Endodermal cell (in vitro differentiated cells): ENCODE data around the gene AKAP6. TPM values are rescaled to one million over a fixed set of nuclear protein-coding genes. Genes with fewer than 3 reads are reported as not detected.

Experiments
- DNase-seq: peaks from one replicate; pipeline ENCODE4 v3.0.0-alpha.2; 2017
- H3K27ac ChIP-seq: 2 replicates; pipeline ENCODE4 v1.5.1; 2013; ENCODE audit warnings: mild to moderate bottlenecking, low read depth, low read length, moderate library complexity
- H3K27me3 ChIP-seq: 2 replicates; pipeline ENCODE4 v1.6.1; 2013; ENCODE audit warnings: mild to moderate bottlenecking, low read length, moderate library complexity; ENCODE audit not compliant: insufficient read depth, control insufficient read depth, poor library complexity, severe bottlenecking
- H3K36me3 ChIP-seq: 2 replicates; pipeline ENCODE4 v1.7.0; 2013; ENCODE audit warnings: mild to moderate bottlenecking, low read length, moderate library complexity; ENCODE audit not compliant: control insufficient read depth, insufficient read depth
- H3K4me1 ChIP-seq: one replicate; pipeline ENCODE4 v1.7.0; 2013; ENCODE audit warnings: low read length; ENCODE audit not compliant: control insufficient read depth, insufficient read depth
- H3K4me3 ChIP-seq: 2 replicates; pipeline ENCODE4 v1.5.1; 2013; ENCODE audit warnings: mild to moderate bottlenecking, low read length, moderate library complexity
- H3K9ac ChIP-seq: 2 replicates; pipeline ENCODE4 v1.6.1; 2013; ENCODE audit warnings: mild to moderate bottlenecking, low read length, moderate library complexity; ENCODE audit not compliant: poor library complexity, severe bottlenecking; ENCODE audit errors: extremely low read depth
- H3K9me3 ChIP-seq: 2 replicates; pipeline ENCODE4 v1.6.1; 2013; ENCODE audit warnings: mild to moderate bottlenecking, low read length, moderate library complexity; ENCODE audit not compliant: control insufficient read depth
- H3K27ac Mint-ChIP-seq: 2 replicates; pipeline ENCODE4 v1.8.0; 2020; ENCODE audit warnings: mixed read lengths
- H3K27me3 Mint-ChIP-seq: 2 replicates; pipeline ENCODE4 v1.8.0; 2021; ENCODE audit warnings: mild to moderate bottlenecking, mixed read lengths; ENCODE audit not compliant: insufficient read depth
- H3K36me3 Mint-ChIP-seq: 2 replicates; pipeline ENCODE4 v1.8.0; 2020; ENCODE audit warnings: low read depth, mixed read lengths
- H3K4me1 Mint-ChIP-seq: 2 replicates; pipeline ENCODE4 v1.8.0; 2020; ENCODE audit warnings: mixed read lengths
- H3K4me3 Mint-ChIP-seq: 2 replicates; pipeline ENCODE4 v1.8.0; 2020; ENCODE audit warnings: mild to moderate bottlenecking, moderate library complexity, mixed read lengths
- H3K9me3 Mint-ChIP-seq: 2 replicates; pipeline ENCODE4 v1.8.0; 2020; ENCODE audit warnings: mild to moderate bottlenecking, mixed read lengths
- CTCF ChIP-seq: fragments of 200-600 bp; sonication (generic); conservative IDR thresholded peaks from 2 replicates; pipeline ENCODE4 v1.5.0; 2021; ENCODE audit warnings: antibody characterized with exemption, mild to moderate bottlenecking
- WGBS, 2 experiments: methylation state at CpG; one replicate each; pipeline versions ENCODE4 v1.1.5 to v1.1.7; 2013; ENCODE audit warnings: missing lambda C conversion rate in 2 of 2, mixed read lengths in 1 of 2; ENCODE audit not compliant: insufficient coverage in 1 of 2, insufficient read length in 1 of 2; 5-methylcytosine and 5-hydroxymethylcytosine counted together
- total RNA-seq, 2 donors: library from RNA; stranded (reverse); fragmentation: NEBNext Ultra II Directional in 1 of 2; extraction: Animal tissue kit (Norgen Biotek cat#: 25700) in 1 of 2; gene quantifications; 2 replicates in 1 of 2; 3 replicates in 1 of 2; pipeline ENCODE4 v1.2.1, GENCODE V29; 2021

AKAP6 gene
- total RNA-seq, 2 donors from 2014 or later, result 4.3 to 5.0 TPM

GRCh38 chr14:32524609-32525375 is 195.7 kb downstream of the AKAP6 start:
- no peaks in the 10 kb centered on the region for H3K9me3 ChIP-seq
- no peak overlapping the region for H3K4me3 ChIP-seq
- no peak for TF ChIP-seq CTCF
- Mint-ChIP-seq H3K36me3 (no peaks in the 10 kb centered on the region), H3K27me3 (peaks cover 1% of the 10 kb centered on the region), H3K9me3 (peaks cover 4% of the 10 kb centered on the region), H3K4me3 (no peak overlapping the region), H3K4me1 (no peaks in the 10 kb centered on the region), H3K27ac (no peak overlapping the region)
- no peak overlapping the region for H3K27ac ChIP-seq
- H3K9ac ChIP-seq, result no peak overlapping the region
- H3K27me3 ChIP-seq, result no peaks in the 10 kb centered on the region
- H3K4me1 ChIP-seq, result no peaks in the 10 kb centered on the region
- no peak for DNase-seq
- WGBS, 2 experiments, result 91 to 94% methylated on average over 2 to 3 of the region's 3 CpGs
- no peaks in the 10 kb centered on the region for H3K36me3 ChIP-seq

GRCh38 chr14:32525591-32525990 is 196.5 kb downstream of the AKAP6 start:
- whole genome bisulfite sequencing, 2 experiments, result 83% methylated on average over 2 of the region's 2 CpGs; no CpG with 5 or more reads in 1 of the 2 experiments
- Mint-ChIP-seq H3K27ac (no peak overlapping the region), H3K36me3 (no peaks in the 10 kb centered on the region)

GRCh38 chr14:32530800-32531199 is 201.7 kb downstream of the AKAP6 start:
- no peaks in the 10 kb centered on the region for H3K36me3 ChIP-seq
- H3K9me3 ChIP-seq, result no peaks in the 10 kb centered on the region
- no peak overlapping the region for H3K4me3 Mint-ChIP-seq
- no peak overlapping the region for H3K4me3 ChIP-seq
- H3K27me3 Mint-ChIP-seq, result peaks cover 1% of the 10 kb centered on the region
- H3K27me3 ChIP-seq, result no peaks in the 10 kb centered on the region
- no peaks in the 10 kb centered on the region for H3K36me3 Mint-ChIP-seq
- no peak overlapping the region for H3K27ac Mint-ChIP-seq
- H3K27ac ChIP-seq, result no peak overlapping the region
- H3K4me1 ChIP-seq, result no peaks in the 10 kb centered on the region
- 75 to 80% methylated on average over 1 of the region's 1 CpG for WGBS, 2 experiments
- no peak for DNase-seq
- no peak for TF ChIP-seq CTCF
- H3K4me1 Mint-ChIP-seq, result no peaks in the 10 kb centered on the region
- H3K9me3 Mint-ChIP-seq, result no peaks in the 10 kb centered on the region
- H3K9ac ChIP-seq, result no peak overlapping the region

More at GRCh38 chr14:32525591-32525990, 196.5 kb downstream of the AKAP6 start:
- Mint-ChIP-seq H3K4me1 (no peaks in the 10 kb centered on the region), H3K27me3 (no peaks in the 10 kb centered on the region), H3K4me3 (no peak overlapping the region), H3K9me3 (peaks cover 2% of the 10 kb centered on the region)
- no peaks in the 10 kb centered on the region for H3K36me3 ChIP-seq
- TF ChIP-seq CTCF, result no peak
- H3K27me3 ChIP-seq, result no peaks in the 10 kb centered on the region
- no peak overlapping the region for H3K27ac ChIP-seq
- H3K4me1 ChIP-seq, result no peaks in the 10 kb centered on the region
- no peak overlapping the region for H3K4me3 ChIP-seq
- no peaks in the 10 kb centered on the region for H3K9me3 ChIP-seq
- no peak overlapping the region for H3K9ac ChIP-seq
- DNase-seq, result no peak
